Superior temporal gyrus (tissue), 1 donor: ENCODE results near the gene PGAP3.

Experiments
- DNase-seq: peaks from one replicate; pipeline ENCODE4 v3.0.0-alpha.2; 2016; ENCODE audit errors: extremely low spot score

PGAP3 gene

GRCh38 chr17:39697961-39698360, 10.1 kb upstream of the PGAP3 start:
- no peak for DNase-seq

DNA sequence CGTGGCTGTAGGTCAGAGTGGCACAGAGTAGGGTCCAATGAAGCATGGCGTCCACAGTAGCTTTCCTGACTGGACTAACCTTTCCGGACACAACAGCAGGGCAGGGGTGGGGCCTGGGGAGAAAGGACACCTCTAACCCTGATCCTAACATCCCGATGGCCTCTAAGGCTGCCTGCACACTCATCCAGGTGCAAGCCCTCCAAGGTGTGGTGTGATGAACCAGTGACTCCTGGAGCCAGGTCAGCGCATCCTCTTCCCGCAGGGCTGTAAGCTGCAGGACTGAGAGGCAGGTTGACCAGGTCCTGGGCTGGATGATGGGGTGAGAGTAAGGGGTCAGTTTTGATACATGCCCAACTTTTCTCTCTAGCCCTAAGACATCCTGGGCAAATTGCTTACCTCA, 8.9 kb upstream of the PGAP3 start:
- DNase-seq: no peak

DNA sequence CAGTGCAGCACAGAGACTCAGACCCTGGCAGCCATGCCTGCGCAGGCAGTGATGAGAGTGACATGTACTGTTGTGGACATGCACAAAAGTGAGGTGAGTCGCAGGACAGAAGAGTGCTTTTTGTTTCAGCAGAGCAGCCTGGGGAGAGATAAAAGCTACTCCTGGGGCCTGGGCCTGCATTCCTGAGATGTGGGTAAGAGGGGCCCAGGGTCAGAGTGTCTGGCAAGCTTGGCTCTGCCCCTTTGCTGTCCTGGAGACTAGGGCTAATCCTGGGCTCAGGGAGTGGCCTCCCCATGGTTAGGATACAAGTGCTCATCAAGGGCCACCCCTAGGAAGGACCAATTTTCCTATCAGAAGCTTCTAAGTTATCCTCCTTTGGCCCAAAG, 7.2 kb upstream of the PGAP3 start:
- DNase-seq: no peak

GRCh38 chr17:39694593-39694992, 6.7 kb upstream of the PGAP3 start:
- DNase-seq: no peak

DNA sequence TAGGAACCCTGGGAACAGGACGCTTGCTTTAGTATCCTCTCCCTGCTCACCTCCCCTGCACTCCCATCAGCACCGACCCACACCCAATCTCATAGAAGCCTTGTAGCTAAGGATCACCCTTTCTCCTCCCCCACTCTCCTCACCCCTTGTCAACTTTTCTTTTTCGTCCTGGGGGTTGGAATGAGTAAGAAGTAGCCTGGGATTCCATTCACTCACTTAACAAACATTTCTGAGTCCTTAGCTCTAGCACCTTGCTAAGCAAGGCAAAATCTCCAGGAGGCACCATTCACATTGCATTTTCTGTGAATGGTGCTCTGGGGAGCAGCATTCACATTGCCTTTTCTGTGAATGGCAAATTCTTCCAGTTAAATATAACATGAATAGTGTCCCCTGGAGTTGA, 1.1 kb upstream of the PGAP3 start:
- DNase-seq: no peak

GRCh38 chr17:39688475-39688835, 598 bp upstream of the PGAP3 start:
- no peak for DNase-seq

DNA sequence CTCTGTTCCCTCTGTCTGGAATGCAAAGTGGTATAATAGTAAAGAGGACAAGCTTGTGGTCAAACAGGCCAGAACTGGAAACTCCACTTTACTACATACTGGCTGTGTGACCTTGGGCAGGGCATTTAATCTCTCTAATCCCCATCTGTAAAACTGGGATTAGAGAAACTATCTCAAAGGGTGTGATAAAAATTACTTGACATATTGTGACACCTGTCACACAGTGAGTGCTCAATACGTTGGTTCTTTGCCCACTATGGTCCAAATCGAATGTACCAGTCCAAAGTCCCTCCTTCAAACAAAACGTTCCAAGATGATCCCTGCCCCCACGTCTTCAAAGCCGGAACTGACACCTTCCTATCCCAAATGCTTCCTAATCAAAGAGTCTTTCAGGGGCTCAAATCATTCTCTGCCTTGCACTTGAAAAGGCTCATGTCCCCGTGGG, 734 bp downstream of the PGAP3 start:
- DNase-seq: no peak

DNA sequence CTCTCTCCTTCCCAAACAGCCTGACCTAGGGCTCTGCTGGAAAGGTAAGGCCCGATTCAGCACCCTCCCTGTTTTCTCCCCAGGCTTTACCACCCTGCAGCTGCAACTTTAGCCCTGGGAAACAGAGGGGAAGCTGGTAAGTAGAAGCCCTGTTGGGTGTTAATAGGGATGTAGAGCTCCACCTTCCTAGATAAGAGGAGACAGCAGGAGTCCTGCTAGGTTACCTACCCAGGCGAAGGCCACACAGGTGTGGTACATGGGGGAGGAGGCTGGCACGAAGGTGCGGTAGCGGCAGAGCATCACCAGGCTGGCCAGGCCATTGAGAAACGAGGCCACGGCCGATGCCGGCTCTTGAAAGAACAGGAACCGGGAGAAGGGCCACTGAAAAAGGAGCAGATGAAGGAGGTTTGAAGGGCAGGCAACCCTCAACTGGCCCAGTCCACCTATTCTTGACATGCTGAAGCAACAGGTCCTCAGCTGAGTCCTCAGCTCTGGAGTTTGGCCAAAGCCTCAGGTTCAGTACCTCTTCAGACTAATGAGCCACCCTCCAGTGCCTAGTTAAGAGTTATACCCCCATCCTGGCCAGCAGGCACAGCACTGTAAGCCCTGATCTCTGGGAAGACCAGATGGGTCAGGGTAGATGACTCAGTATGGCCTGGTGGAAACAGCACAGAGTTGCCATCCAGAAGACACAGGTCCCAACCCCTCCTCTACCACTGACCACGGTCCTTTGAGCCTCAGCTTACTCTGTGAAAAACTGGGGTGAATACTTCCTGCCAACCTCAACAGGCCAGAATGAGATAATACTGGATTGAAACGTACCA, 3.3 kb downstream of the PGAP3 start:
- DNase-seq: no peak

GRCh38 chr17:39683295-39683939, 4.4 kb downstream of the PGAP3 start:
- no peak for DNase-seq

- no peak for DNase-seq
Observed at GRCh38 chr17:39679521-39680192, 8.2 kb downstream of the PGAP3 start.

GRCh38 chr17:39678340-39679116, 9.3 kb downstream of the PGAP3 start:
- DNase-seq: no peak

GRCh38 chr17:39677542-39678339, 10.1 kb downstream of the PGAP3 start:
- DNase-seq: peak; percentile 44

DNA sequence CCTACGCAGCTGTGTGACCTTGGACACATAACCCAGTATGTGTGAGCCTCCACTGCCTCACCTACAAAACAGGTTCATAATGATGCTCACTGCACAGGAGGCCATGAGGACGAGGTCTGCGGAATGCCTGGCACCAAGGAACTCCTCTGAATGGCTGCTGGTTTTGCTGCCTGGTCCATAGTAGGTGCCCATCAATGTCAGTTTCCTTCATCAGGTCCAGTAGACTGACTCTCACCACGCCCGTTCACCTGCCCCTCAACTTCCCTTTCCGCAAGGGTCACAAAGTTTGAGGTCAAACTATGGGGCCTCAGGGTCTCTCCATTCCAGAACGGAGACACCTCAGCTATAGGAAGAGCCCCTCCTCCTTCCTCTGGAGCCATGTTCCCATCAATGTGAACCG, 10.8 kb downstream of the PGAP3 start:
- no peak for DNase-seq

GRCh38 chr17:39676198-39676819, 11.5 kb downstream of the PGAP3 start:
- DNase-seq: peak; percentile 59

- no peak for DNase-seq
Observed at GRCh38 chr17:39675390-39676082, 12.3 kb downstream of the PGAP3 start.

DNA sequence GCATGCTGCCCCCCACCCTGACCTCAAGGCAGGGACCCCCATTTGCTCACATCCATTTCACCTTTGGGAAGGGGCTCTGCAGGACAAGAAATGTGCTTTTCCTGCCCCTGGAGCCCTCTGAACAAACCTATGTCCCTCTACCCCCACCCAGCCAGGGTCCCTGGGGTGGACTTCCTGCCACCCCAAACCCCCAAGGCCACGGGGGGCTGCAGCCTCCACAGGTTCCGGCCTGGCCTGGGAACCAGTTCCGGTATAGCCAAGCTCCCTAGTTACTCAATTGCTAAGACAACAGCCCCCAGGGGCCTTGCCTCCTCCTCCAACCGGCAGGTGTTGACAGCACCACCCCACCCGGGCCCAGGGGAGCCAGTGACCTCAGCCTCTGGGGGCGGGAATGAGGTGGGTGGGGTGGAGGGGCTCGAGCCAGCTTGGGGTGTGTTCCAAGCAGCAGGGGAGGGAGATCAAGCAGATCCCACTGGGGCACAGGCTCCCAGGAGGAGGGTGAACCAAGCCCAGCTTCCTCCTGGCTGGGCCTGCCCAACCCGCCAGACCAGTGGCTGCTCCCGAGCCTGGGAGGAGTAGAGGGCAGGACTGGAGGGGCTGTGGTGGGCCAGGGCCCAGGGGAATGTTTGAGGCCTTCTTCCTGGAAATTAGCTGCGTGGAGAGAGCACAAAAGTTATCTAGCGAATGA, 13.0 kb downstream of the PGAP3 start:
- DNase-seq: no peak

DNA sequence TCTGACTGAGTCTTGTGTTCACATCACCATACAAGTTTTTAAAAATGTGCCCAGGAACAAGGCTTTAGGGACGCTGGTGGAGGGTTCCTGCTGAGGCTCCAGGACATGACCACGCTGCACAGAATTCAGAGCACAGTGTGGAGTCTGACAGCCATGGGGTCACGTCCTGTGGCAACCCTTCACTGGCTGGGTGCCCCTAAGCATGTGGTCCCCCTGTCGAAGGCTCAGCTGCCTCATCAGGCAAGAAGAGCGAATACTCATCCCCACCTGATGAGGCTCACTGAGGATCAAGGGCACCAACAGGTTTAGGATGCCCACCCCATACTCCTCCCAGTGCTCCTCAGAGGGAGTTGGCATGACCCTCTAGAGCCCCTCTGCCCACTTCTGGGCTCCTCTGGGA, 13.7 kb downstream of the PGAP3 start:
- no peak for DNase-seq

DNA sequence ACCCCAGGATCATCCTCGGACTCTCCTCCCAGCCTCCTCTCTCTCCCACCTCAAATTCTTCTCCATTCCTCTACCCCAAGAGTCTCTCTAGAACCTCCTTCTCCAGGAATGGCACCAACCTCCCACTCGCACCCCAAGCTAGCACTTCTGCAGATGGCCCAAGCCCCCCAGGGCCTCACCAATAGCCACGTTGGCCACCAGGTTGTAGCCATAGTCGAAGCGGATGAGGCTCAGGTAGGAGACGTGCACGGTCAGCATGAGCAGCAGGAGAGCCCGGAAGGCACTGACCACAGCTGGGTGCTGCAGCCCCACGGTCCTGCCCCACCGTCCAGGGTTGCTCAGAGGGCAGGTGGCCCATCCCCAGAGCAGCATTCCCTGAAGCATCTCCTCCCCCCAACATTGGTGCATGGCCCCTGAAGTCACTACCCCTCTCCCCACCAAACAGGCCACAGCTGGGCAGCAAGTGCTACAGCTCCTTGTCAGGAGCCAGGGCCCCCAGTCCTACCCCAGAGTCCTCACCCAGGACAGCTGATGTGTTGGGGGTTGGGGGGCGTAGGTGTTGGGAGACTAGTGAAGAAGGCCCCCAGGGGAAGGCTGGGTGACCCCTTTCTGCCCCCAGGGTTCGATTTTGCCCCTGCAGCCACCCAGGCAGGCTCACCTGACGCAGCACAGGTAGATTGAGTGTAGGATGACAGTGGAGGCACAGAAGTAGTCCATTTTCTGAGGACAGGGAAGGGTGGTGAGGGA, 14.3 kb downstream of the PGAP3 start:
- no peak for DNase-seq
